Colonic mucosa (tissue), 4 donors: ENCODE results near the gene IMMP2L. TPM values are rescaled to one million over a fixed set of nuclear protein-coding genes. Genes with fewer than 3 reads are reported as not detected.

Source experiments
- DNase-seq: peaks from one replicate; pipeline ENCODE4 v3.0.0-alpha.2; 2020
- H3K27ac ChIP-seq: fragments of 200-600 bp; one replicate; pipeline ENCODE4 v1.8.0; 2021
- H3K27me3 ChIP-seq: fragments of 200-600 bp; one replicate; pipeline ENCODE4 v1.8.0; 2021
- H3K36me3 ChIP-seq: fragments of 200-600 bp; one replicate; pipeline ENCODE4 v1.8.0; 2021
- H3K4me1 ChIP-seq: fragments of 200-600 bp; one replicate; pipeline ENCODE4 v1.8.0; 2021; ENCODE audit warnings: mild to moderate bottlenecking
- H3K4me3 ChIP-seq: fragments of 200-600 bp; one replicate; pipeline ENCODE4 v1.8.0; 2021
- H3K9ac ChIP-seq, 2 donors: one replicate each; pipeline ENCODE4 v1.7.0; 2013; ENCODE audit warnings: control low read depth in 2 of 2, low read depth in 2 of 2, low read length in 2 of 2
- H3K9me3 ChIP-seq: fragments of 200-600 bp; one replicate; pipeline ENCODE4 v1.8.0; 2021
- CTCF ChIP-seq: fragments of 200-600 bp; IDR thresholded peaks from one replicate; pipeline ENCODE4 v1.8.0; 2022; ENCODE audit warnings: antibody characterized with exemption, mild to moderate bottlenecking
- intact Hi-C: fragments of 100-400 bp; cut with DNase I; formaldehyde crosslinking; loops from one replicate; pipeline ENCODE4 v1.14.1; 2022
- total RNA-seq, 2 donors: library from RNA; stranded (reverse); fragmentation: NEBNext Ultra II Directional in 1 of 2; extraction: Animal tissue kit (Norgen Biotek cat#: 25700) in 1 of 2; gene quantifications; one replicate each; pipeline ENCODE4 v1.2.1, GENCODE V29; 2021
- donor health status: healthy.
- donor health status: DM: no; HTN: no; CAD: no.
- donor health status: DM: no; HTN: no; CAD: no.

Gene IMMP2L
- total RNA-seq, 2 donors from 2014 or later = 13.4 to 15.4 TPM

GRCh38 chr7:110835218-110835617 is 727.1 kb downstream of the IMMP2L start:
- intact Hi-C loops = no loop called here
- DNase-seq = peak; percentile 32
- H3K27me3 ChIP-seq = no peaks in the 10 kb centered on the region
- H3K4me1 ChIP-seq = no peaks in the 10 kb centered on the region
- H3K4me3 ChIP-seq = no peak overlapping the region
- no peaks in the 10 kb centered on the region for H3K9me3 ChIP-seq
- no peak overlapping the region for H3K27ac ChIP-seq
- H3K36me3 ChIP-seq = no peaks in the 10 kb centered on the region
- no peak overlapping the region for H3K9ac ChIP-seq
- no peak for TF ChIP-seq CTCF

- no peaks in the 10 kb centered on the region for H3K4me1 ChIP-seq
- H3K9me3 ChIP-seq = no peaks in the 10 kb centered on the region
- H3K27ac ChIP-seq = no peak overlapping the region
- no peak overlapping the region for H3K9ac ChIP-seq
- no peak overlapping the region for H3K4me3 ChIP-seq
- no peak for DNase-seq
- H3K36me3 ChIP-seq = no peaks in the 10 kb centered on the region
- intact Hi-C loops = no loop called here
- TF ChIP-seq CTCF = no peak
- H3K27me3 ChIP-seq = no peaks in the 10 kb centered on the region
Measured at GRCh38 chr7:110831419-110831818, 730.9 kb downstream of the IMMP2L start.

GRCh38 chr7:110830778-110831177 is 731.5 kb downstream of the IMMP2L start:
- Histone ChIP-seq H3K27me3 (no peaks in the 10 kb centered on the region), H3K4me3 (no peak overlapping the region), H3K4me1 (no peaks in the 10 kb centered on the region), H3K36me3 (no peaks in the 10 kb centered on the region), H3K27ac (no peak overlapping the region), H3K9me3 (no peaks in the 10 kb centered on the region), H3K9ac (no peak overlapping the region)
- intact Hi-C loops = no loop called here
- TF ChIP-seq CTCF = no peak
- DNase-seq = no peak

- Histone ChIP-seq H3K4me3 (no peak overlapping the region), H3K9me3 (no peaks in the 10 kb centered on the region), H3K4me1 (no peaks in the 10 kb centered on the region), H3K27ac (no peak overlapping the region), H3K9ac (no peak overlapping the region), H3K36me3 (no peaks in the 10 kb centered on the region), H3K27me3 (no peaks in the 10 kb centered on the region)
- intact Hi-C loops = no loop called here
- no peak for DNase-seq
- TF ChIP-seq CTCF = no peak
Measured at GRCh38 chr7:110827936-110828335, 734.4 kb downstream of the IMMP2L start.

GRCh38 chr7:110827287-110827855 is 734.9 kb downstream of the IMMP2L start:
- no peak overlapping the region for H3K4me3 ChIP-seq
- H3K27ac ChIP-seq = no peak overlapping the region
- H3K27me3 ChIP-seq = no peaks in the 10 kb centered on the region
- H3K9ac ChIP-seq = no peak overlapping the region
- intact Hi-C loops = no loop called here
- no peaks in the 10 kb centered on the region for H3K36me3 ChIP-seq
- no peak for TF ChIP-seq CTCF
- no peaks in the 10 kb centered on the region for H3K9me3 ChIP-seq
- H3K4me1 ChIP-seq = no peaks in the 10 kb centered on the region
- no peak for DNase-seq
